ENCODE data around the gene CD276.
A peak's percentile ranks its signal among the peaks of the same experiment; 100 is the strongest.

The CD276 gene

DNA sequence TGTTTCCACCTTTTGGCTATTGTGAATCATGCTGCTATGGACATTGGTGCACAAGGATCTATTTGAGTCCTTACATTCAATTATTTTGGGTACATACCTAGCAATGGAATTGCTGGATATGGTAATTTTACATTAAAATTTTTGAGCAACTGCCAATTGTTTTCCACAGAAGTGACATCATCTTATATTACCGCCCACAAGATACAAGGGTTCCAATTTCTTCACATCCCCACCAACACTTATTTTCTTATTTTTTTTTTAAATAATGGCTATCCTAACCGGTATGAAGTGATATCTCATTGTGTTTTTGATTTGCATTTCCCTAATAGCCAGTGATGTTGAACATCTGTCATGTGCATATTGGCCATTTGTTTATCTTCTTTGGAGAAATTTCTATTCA is 28.5 kb upstream of the CD276 start:
- H3K27ac ChIP-seq: no peak overlapping the region
- TF ChIP-seq, protein P1, sequence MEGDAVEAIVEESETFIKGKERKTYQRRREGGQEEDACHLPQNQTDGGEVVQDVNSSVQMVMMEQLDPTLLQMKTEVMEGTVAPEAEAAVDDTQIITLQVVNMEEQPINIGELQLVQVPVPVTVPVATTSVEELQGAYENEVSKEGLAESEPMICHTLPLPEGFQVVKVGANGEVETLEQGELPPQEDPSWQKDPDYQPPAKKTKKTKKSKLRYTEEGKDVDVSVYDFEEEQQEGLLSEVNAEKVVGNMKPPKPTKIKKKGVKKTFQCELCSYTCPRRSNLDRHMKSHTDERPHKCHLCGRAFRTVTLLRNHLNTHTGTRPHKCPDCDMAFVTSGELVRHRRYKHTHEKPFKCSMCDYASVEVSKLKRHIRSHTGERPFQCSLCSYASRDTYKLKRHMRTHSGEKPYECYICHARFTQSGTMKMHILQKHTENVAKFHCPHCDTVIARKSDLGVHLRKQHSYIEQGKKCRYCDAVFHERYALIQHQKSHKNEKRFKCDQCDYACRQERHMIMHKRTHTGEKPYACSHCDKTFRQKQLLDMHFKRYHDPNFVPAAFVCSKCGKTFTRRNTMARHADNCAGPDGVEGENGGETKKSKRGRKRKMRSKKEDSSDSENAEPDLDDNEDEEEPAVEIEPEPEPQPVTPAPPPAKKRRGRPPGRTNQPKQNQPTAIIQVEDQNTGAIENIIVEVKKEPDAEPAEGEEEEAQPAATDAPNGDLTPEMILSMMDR (IDR thresholded peaks at IDR 0.05): no peak
- TF ChIP-seq ZFX (IDR thresholded peaks at IDR 0.05; ENCODE audit: borderline replicate concordance): no peak

DNA sequence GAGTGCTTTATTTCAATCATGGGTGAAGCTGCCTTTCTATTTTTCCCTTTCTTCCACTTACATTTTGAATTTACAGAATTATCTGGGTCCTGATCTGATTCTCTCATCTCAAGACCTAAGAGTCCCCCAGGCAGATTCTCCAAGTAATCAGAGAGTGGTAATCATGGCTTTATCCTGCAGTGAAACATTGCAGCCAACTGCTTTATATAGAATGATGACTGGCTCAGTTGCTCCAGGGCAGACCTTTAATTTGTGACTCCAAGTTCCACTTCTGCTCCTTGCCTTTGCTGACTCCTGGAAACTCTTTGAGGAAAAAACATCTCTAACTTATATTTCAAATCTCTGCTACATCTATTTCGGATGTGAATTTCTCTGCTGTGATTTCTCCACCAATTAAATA is 25.5 kb upstream of the CD276 start:
- no peak for TF ChIP-seq ZFX (IDR thresholded peaks at IDR 0.05; ENCODE audit: borderline replicate concordance)
- TF ChIP-seq, protein P1 (IDR thresholded peaks at IDR 0.05): no peak
- no peak overlapping the region for H3K27ac ChIP-seq

DNA sequence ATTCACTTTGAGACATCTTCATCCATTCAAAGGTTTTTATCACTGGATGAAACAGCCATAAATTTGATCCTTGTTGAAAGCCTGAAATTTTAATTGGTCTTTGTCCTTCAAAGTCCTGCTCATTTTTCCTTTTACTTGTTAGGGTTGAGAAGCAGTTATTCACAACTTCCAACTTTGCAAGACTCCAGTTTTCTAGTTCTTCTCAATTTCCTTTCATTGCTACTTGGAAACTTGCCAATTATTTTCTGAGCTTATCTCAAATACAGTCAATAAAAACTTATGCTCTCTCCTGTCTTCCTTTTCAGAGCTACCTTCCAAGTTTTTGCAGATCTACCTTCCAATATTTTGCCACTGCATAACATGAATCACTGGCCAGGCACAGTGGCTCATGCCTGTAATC is 23.7 kb upstream of the CD276 start:
- TF ChIP-seq, protein P1 (IDR thresholded peaks at IDR 0.05): no peak
- TF ChIP-seq ZFX (IDR thresholded peaks at IDR 0.05; ENCODE audit: borderline replicate concordance): no peak
- no peak overlapping the region for H3K27ac ChIP-seq

DNA sequence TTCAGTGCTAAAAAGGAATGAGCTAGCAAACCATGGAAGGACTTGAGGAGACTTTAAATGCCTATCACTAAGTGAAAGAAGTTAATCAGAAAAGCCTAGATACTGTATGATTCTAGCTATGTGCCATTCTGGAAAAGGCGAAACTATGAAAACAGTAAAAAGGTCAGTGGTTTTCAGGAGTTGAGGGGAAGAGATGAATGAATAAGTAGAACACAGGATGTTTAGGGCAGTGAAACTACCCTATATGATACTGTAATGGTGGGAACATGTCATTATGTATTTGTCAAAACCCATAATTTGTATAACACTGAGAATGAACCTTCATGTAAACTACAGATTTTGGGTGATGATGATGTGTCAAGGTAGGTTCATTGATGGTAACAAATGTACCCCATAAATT is 9.6 kb upstream of the CD276 start:
- no peak overlapping the region for H3K27ac ChIP-seq

DNA sequence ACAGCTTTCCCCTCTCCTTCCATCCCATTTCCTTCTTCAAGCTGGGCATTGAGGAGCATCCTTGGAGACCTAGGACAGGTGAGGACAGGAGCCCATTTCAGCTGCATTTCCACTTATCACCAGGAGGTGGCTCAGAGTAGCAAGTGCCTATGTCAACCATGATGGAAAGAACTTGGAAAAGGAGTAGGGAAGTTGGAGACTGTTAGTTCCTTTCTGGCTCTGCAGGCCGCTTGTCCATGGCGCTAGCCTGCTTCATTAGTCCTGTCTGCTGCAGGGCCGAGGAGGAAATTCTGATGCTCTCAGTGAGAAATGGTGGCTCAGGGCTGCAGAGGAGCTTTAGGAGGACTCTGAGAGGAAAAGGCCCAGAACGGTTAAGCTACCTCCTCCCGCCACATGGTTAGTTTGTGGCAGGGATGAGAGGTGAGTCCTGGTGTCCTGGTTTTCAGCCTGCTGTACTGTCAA is 7.0 kb upstream of the CD276 start:
- TF ChIP-seq, protein P1 (IDR thresholded peaks at IDR 0.05): peak; percentile 81
- TF ChIP-seq ZFX (IDR thresholded peaks at IDR 0.05; ENCODE audit: borderline replicate concordance): no peak
- no peak overlapping the region for H3K27ac ChIP-seq

More for the DNA sequence above, 9.6 kb upstream of the CD276 start:
- TF ChIP-seq, protein P1 (IDR thresholded peaks at IDR 0.05): no peak
- no peak for TF ChIP-seq ZFX (IDR thresholded peaks at IDR 0.05; ENCODE audit: borderline replicate concordance)

DNA sequence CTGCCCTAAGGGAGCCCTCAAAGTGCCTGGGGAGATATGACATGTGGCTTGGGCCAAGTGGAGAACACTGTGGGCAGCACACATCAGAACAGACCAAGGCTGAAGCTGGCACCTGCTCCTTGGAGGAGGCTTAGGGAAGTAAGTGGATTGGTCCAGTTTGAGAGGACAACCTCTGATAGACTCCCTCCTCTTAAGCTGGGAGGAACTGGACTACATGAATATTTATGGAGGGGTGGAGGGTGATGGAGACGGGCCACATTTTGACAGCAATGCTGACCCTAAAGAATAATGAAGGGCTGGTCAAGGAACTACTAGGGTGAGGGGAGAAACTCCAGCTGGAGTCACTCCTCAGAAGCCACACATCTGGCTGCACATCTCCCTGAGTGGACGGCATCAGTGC is 6.5 kb upstream of the CD276 start:
- TF ChIP-seq, protein P1 (IDR thresholded peaks at IDR 0.05): no peak
- TF ChIP-seq ZFX (IDR thresholded peaks at IDR 0.05; ENCODE audit: borderline replicate concordance): no peak
- no peak overlapping the region for H3K27ac ChIP-seq

DNA sequence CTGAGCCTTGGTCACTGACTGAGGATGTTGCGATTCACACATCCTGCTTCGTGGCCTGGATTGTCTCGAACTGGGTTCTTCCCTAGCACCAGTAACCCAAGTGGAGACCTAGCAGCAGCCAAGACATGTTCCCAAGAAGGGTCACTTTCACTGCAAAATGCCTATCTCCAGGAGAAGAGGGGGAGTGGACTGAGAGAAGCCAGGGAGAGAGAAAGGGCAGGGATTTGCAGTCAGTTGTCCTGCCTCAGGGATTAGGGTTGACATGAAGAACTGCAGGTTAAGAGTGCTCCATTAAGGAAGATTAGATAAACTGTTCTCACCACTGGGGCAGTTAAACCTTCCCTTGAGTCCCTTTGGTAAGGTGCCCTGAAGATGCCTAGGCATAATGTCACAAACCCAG is 5.7 kb upstream of the CD276 start:
- TF ChIP-seq, protein P1 (IDR thresholded peaks at IDR 0.05): no peak
- no peak for TF ChIP-seq ZFX (IDR thresholded peaks at IDR 0.05; ENCODE audit: borderline replicate concordance)
- H3K27ac ChIP-seq: no peak overlapping the region
